Calu3 (cell line): Measurements from ENCODE around the gene SUMO2. TPM values are rescaled to one million over a fixed set of nuclear protein-coding genes. Genes with fewer than 3 reads are reported as not detected.

Experiments used
- BruUV-seq: library from RNA; stranded (reverse); fragments of 400-500 nt; replicated peaks from 2 replicates; lab custom pipeline; 2021; lab: Mats Ljungman, UMichigan
- CTCF ChIA-PET: fragments of 300-600 bp; sonication (Branson Sonifier 250); formaldehyde crosslinking; loops from one replicate; lab custom pipeline; 2022; ENCODE audit warnings: antibody characterized with exemption; lab: Charles Lee
- DNase-seq: peaks from one replicate; pipeline ENCODE4 v3.0.0; 2022
- H3K27ac Mint-ChIP-seq: one replicate; pipeline ENCODE4 v1.8.0; 2022; ENCODE audit warnings: mixed read lengths; ENCODE audit not compliant: unreplicated experiment
- H3K27me3 Mint-ChIP-seq: one replicate; pipeline ENCODE4 v1.8.0; 2022; ENCODE audit warnings: mixed read lengths; ENCODE audit not compliant: unreplicated experiment
- H3K36me3 Mint-ChIP-seq: one replicate; pipeline ENCODE4 v1.8.0; 2022; ENCODE audit warnings: mild to moderate bottlenecking, moderate library complexity, mixed read lengths; ENCODE audit not compliant: insufficient read depth, unreplicated experiment
- H3K4me1 Mint-ChIP-seq: one replicate; pipeline ENCODE4 v1.8.0; 2022; ENCODE audit warnings: mild to moderate bottlenecking, low read depth, mixed read lengths; ENCODE audit not compliant: unreplicated experiment
- H3K4me3 Mint-ChIP-seq: one replicate; pipeline ENCODE4 v1.8.0; 2022; ENCODE audit warnings: mild to moderate bottlenecking, low read depth, moderate library complexity, mixed read lengths; ENCODE audit not compliant: unreplicated experiment
- H3K9me3 Mint-ChIP-seq: one replicate; pipeline ENCODE4 v1.8.0; 2022; ENCODE audit warnings: low read depth, mixed read lengths; ENCODE audit not compliant: unreplicated experiment
- CTCF ChIP-seq: fragments of 200-600 bp; IDR thresholded peaks from one replicate; pipeline ENCODE4 v1.8.0; 2022; ENCODE audit warnings: antibody characterized with exemption; ENCODE audit not compliant: unreplicated experiment
- intact Hi-C: fragments of 100-400 bp; cut with micrococcal nuclease; formaldehyde crosslinking; loops from one replicate; pipeline ENCODE4 v1.10.0; 2022; ENCODE audit not compliant: unreplicated experiment
- total RNA-seq: library from RNA; stranded (reverse); gene quantifications from 2 replicates; pipeline ENCODE4 v1.2.3, GENCODE V29; 2022

SUMO2 gene
- total RNA-seq, 1 experiment from 2014 or later = 429 TPM

GRCh38 chr17:75118307-75118706 is 64.5 kb downstream of the SUMO2 start:
- no TSS peak for BruUV-seq
- intact Hi-C loops = no loop called here
- Mint-ChIP-seq H3K27ac (no peak overlapping the region), H3K4me1 (peaks cover 35% of the 10 kb centered on the region), H3K36me3 (peaks cover 57% of the 10 kb centered on the region), H3K9me3 (no peaks in the 10 kb centered on the region), H3K4me3 (no peak overlapping the region), H3K27me3 (no peaks in the 10 kb centered on the region)
- no peak for TF ChIP-seq CTCF
- DNase-seq = no peak
- CTCF ChIA-PET = no interaction called here

DNA sequence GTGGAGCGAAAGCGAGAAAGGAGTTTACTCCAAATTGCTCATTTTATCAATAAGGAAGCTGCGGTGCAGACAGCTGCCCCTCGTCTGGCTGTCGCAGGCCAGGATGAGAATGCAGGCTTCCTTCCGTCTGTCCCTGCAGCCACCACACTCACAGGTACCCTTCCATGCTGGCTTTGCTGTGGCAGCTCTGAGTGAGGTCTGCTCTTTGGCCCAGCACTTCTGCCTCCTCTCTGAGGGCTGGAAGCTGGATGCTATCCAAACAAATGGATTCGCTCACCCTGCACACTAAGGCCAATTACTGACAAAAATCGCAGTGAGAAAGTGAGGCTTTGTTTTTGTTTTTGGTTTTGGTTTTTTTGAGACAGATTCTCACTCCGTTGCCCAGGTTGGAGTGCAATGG is 66.0 kb downstream of the SUMO2 start:
- Mint-ChIP-seq H3K36me3 (peaks cover 66% of the 10 kb centered on the region), H3K9me3 (no peaks in the 10 kb centered on the region), H3K27ac (no peak overlapping the region), H3K27me3 (no peaks in the 10 kb centered on the region), H3K4me3 (no peak overlapping the region), H3K4me1 (peaks cover 41% of the 10 kb centered on the region)
- TF ChIP-seq CTCF = no peak
- intact Hi-C loops = no loop called here
- CTCF ChIA-PET = interaction anchor here (0.6 to 1.1 kb wide), 3 partner anchors 11 to 1057 kb away, joined by 3 to 4 read pairs (median 3); no protein-coding TSS in a partner anchor
- BruUV-seq = no TSS peak
- no peak for DNase-seq

Other genes starting within 250 kb of the SUMO2 start
- not detected in 2 replicates for gene OTOP3, start 247.1 kb downstream of the SUMO2 start, total RNA-seq
- 114 and 122 TPM in 2 replicates for gene HID1, start 210.2 kb downstream of the SUMO2 start, total RNA-seq
- gene CDR2L, start 195.3 kb downstream of the SUMO2 start, total RNA-seq = 39.4 and 48.3 TPM in 2 replicates
- 49.0 and 52.7 TPM in 2 replicates for gene MRPL58, start 170.3 kb downstream of the SUMO2 start, total RNA-seq
- 288 and 289 TPM in 2 replicates for gene ATP5PD, start 136.0 kb downstream of the SUMO2 start, total RNA-seq
- 24.4 TPM in 2 replicates for gene KCTD2, start 135.7 kb downstream of the SUMO2 start, total RNA-seq
- gene SLC16A5, start 95.0 kb downstream of the SUMO2 start, total RNA-seq = 124 and 187 TPM in 2 replicates
- gene ARMC7, start 73.0 kb downstream of the SUMO2 start, total RNA-seq = 18.6 and 19.8 TPM in 2 replicates
- gene NT5C, start 51.2 kb downstream of the SUMO2 start, total RNA-seq = 56.6 and 58.2 TPM in 2 replicates
- gene JPT1, start 28.4 kb downstream of the SUMO2 start, total RNA-seq = 479 and 546 TPM in 2 replicates
- gene NUP85, start 22.7 kb upstream of the SUMO2 start, total RNA-seq = 116 and 117 TPM in 2 replicates
- 63.1 and 64.4 TPM in 2 replicates for gene GGA3, start 78.6 kb upstream of the SUMO2 start, total RNA-seq
- 62.0 and 69.7 TPM in 2 replicates for gene MRPS7, start 78.9 kb upstream of the SUMO2 start, total RNA-seq
- 25.7 and 29.5 TPM in 2 replicates for gene MIF4GD, start 88.3 kb upstream of the SUMO2 start, total RNA-seq
- 26.7 and 26.8 TPM in 2 replicates for gene SLC25A19, start 106.5 kb upstream of the SUMO2 start, total RNA-seq
- 79.7 and 99.9 TPM in 2 replicates for gene GRB2, start 222.7 kb upstream of the SUMO2 start, total RNA-seq